IMR-90 (cell line): Measurements from ENCODE around the gene ARNT2. TPM values are rescaled to one million over a fixed set of nuclear protein-coding genes. Genes with fewer than 3 reads are reported as not detected.

ENCODE experiments used
- ATAC-seq: fragments of 200-7000 bp; cut with Tn5 transposase; 2 replicates; pipeline ENCODE4 v1.9.1; 2020; ENCODE audit warnings: low read depth, mild to moderate bottlenecking, moderate library complexity
- BruUV-seq: library from RNA; stranded (reverse); fragments of 400-500 nt; replicated peaks from 2 replicates; lab custom pipeline; 2021; lab: Mats Ljungman, UMichigan
- CTCF ChIA-PET: fragments of 300-600 bp; formaldehyde crosslinking; extraction: SDS; loops from one replicate; lab custom pipeline; 2021; ENCODE audit warnings: antibody characterized with exemption; lab: Yijun Ruan, JAX
- POLR2A ChIA-PET: fragments of 300-600 bp; sonication (Branson Sonifier 250); formaldehyde crosslinking; loops from one replicate; lab custom pipeline; 2022; ENCODE audit warnings: antibody characterized with exemption; ENCODE audit not compliant: unreplicated experiment; lab: Charles Lee
- DNase-seq: peaks from one replicate; pipeline ENCODE4 v3.0.0; 2013
- H2AFZ ChIP-seq: replicated peaks from 2 replicates; pipeline ENCODE3; 2013; ENCODE audit warnings: low read length, mild to moderate bottlenecking; ENCODE audit not compliant: poor library complexity
- H2AK5ac ChIP-seq: 2 replicates; pipeline ENCODE4 v1.6.1; 2013; ENCODE audit warnings: low read depth, low read length, inconsistent platforms
- H2AK9ac ChIP-seq: replicated peaks from 2 replicates; pipeline ENCODE3; 2013; ENCODE audit warnings: mild to moderate bottlenecking, low read depth, low read length, moderate library complexity; ENCODE audit not compliant: poor library complexity
- H2BK120ac ChIP-seq: 2 replicates; pipeline ENCODE4 v1.6.1; 2013; ENCODE audit warnings: low read depth, low read length, inconsistent platforms
- H2BK15ac ChIP-seq: 3 replicates; pipeline ENCODE4 v1.6.1; 2013; ENCODE audit warnings: low read depth, low read length, inconsistent platforms
- H2BK20ac ChIP-seq: 2 replicates; pipeline ENCODE4 v1.6.1; 2013; ENCODE audit warnings: low read depth, mild to moderate bottlenecking, inconsistent platforms, low read length, moderate library complexity
- H2BK5ac ChIP-seq: 2 replicates; pipeline ENCODE4 v1.6.1; 2013; ENCODE audit warnings: mild to moderate bottlenecking, low read depth, low read length, inconsistent platforms; ENCODE audit not compliant: poor library complexity, severe bottlenecking
- H3K14ac ChIP-seq: replicated peaks from 2 replicates; pipeline ENCODE4 v1.6.1; 2013; ENCODE audit warnings: low read depth, low read length, inconsistent platforms
- H3K18ac ChIP-seq: 2 replicates; pipeline ENCODE4 v1.6.1; 2013; ENCODE audit warnings: low read depth, low read length, control low read depth
- H3K23ac ChIP-seq: 2 replicates; pipeline ENCODE4 v1.6.1; 2013; ENCODE audit warnings: low read depth, low read length, inconsistent platforms
- H3K27ac ChIP-seq: 2 replicates; pipeline ENCODE4 v1.5.1; 2013; ENCODE audit warnings: mild to moderate bottlenecking, control low read depth, low read length; ENCODE audit not compliant: insufficient read depth
- H3K27me3 ChIP-seq: 2 replicates; pipeline ENCODE4 v1.6.1; 2013; ENCODE audit warnings: low read length; ENCODE audit not compliant: control insufficient read depth, insufficient read depth
- H3K36me3 ChIP-seq: 2 replicates; pipeline ENCODE4 v1.6.1; 2013; ENCODE audit warnings: low read length, mixed read lengths; ENCODE audit not compliant: control insufficient read depth, insufficient read depth
- H3K4ac ChIP-seq: 2 replicates; pipeline ENCODE4 v1.6.1; 2013; ENCODE audit warnings: low read depth, low read length, inconsistent platforms
- H3K4me1 ChIP-seq: 2 replicates; pipeline ENCODE4 v1.6.1; 2013; ENCODE audit warnings: low read length, mixed read lengths; ENCODE audit not compliant: control insufficient read depth, insufficient read depth
- H3K4me2 ChIP-seq: 2 replicates; pipeline ENCODE4 v1.6.1; 2013; ENCODE audit warnings: low read depth, mild to moderate bottlenecking, control low read depth, low read length, moderate library complexity
- H3K4me3 ChIP-seq: 2 replicates; pipeline ENCODE4 v1.5.1; 2013; ENCODE audit warnings: low read depth, mild to moderate bottlenecking, control low read depth, low read length, moderate library complexity; ENCODE audit not compliant: insufficient read depth
- H3K56ac ChIP-seq: 2 replicates; pipeline ENCODE4 v1.6.1; 2013; ENCODE audit warnings: low read length, inconsistent platforms; ENCODE audit not compliant: insufficient read depth; ENCODE audit errors: extremely low read depth
- H3K79me1 ChIP-seq, 2 experiments: 2 replicates each; pipeline ENCODE4 v1.6.1; 2013; ENCODE audit warnings: low read length in 2 of 2, inconsistent platforms in 1 of 2, low read depth in 1 of 2
- H3K9ac ChIP-seq: 2 replicates; pipeline ENCODE4 v1.6.1; 2013; ENCODE audit warnings: low read depth, low read length, control low read depth
- H3K9me1 ChIP-seq: 2 replicates; pipeline ENCODE4 v1.6.1; 2013; ENCODE audit warnings: low read length, inconsistent platforms; ENCODE audit not compliant: insufficient read depth
- H3K9me3 ChIP-seq: 2 replicates; pipeline ENCODE4 v1.6.1; 2013; ENCODE audit warnings: low read length; ENCODE audit not compliant: control insufficient read depth, insufficient read depth
- H4K20me1 ChIP-seq: 2 replicates; pipeline ENCODE4 v1.6.1; 2013; ENCODE audit warnings: low read length, inconsistent platforms; ENCODE audit not compliant: insufficient read depth
- H4K5ac ChIP-seq: 2 replicates; pipeline ENCODE4 v1.6.1; 2013; ENCODE audit warnings: mild to moderate bottlenecking, low read depth, low read length, control low read depth
- H4K8ac ChIP-seq, 2 experiments: 2 replicates each; pipeline ENCODE4 v1.6.1; 2013; ENCODE audit warnings: low read depth in 2 of 2, low read length in 2 of 2, control low read depth in 1 of 2, inconsistent platforms in 1 of 2
- H4K91ac ChIP-seq: 2 replicates; pipeline ENCODE4 v1.6.1; 2013; ENCODE audit warnings: low read depth, low read length, inconsistent platforms; ENCODE audit not compliant: insufficient read depth
- CEBPB ChIP-seq: IDR thresholded peaks from 2 replicates; pipeline ENCODE4 v1.6.1; 2012; ENCODE audit warnings: low read depth, low read length, improper control_type of control experiment
- CTCF ChIP-seq: conservative IDR thresholded peaks from 2 replicates; pipeline ENCODE4 v1.5.1; 2012; ENCODE audit warnings: mild to moderate bottlenecking, low read depth, low read length, improper control_type of control experiment
- ELK1 ChIP-seq: fragments of 150-350 bp; IDR thresholded peaks from 2 replicates; pipeline ENCODE4 v1.6.1; 2016; ENCODE audit warnings: low read depth, mild to moderate bottlenecking, low read length, moderate library complexity, borderline replicate concordance
- FOS ChIP-seq: fragments of 150-350 bp; IDR thresholded peaks from 2 replicates; pipeline ENCODE4 v1.6.1; 2016; ENCODE audit warnings: low read depth, low read length
- MAFK ChIP-seq: IDR thresholded peaks from 2 replicates; pipeline ENCODE4 v1.6.1; 2012; ENCODE audit warnings: low read depth, low read length, improper control_type of control experiment
- RCOR1 ChIP-seq: IDR thresholded peaks from 2 replicates; pipeline ENCODE4 v1.6.1; 2012; ENCODE audit warnings: mild to moderate bottlenecking, low read length, improper control_type of control experiment; ENCODE audit not compliant: insufficient replicate concordance
- SMC3 ChIP-seq: fragments of 150-350 bp; IDR thresholded peaks from 2 replicates; pipeline ENCODE4 v1.6.1; 2016; ENCODE audit warnings: low read depth, mild to moderate bottlenecking, antibody characterized with exemption, low read length, moderate library complexity
- WGBS, 2 experiments: methylation state at CpG; one replicate each; pipeline versions ENCODE4 v1.1.5 to v1.1.7; 2013; ENCODE audit warnings: missing lambda C conversion rate in 2 of 2; ENCODE audit not compliant: insufficient read length in 1 of 2; ENCODE audit errors: extremely low coverage in 2 of 2; 5-methylcytosine and 5-hydroxymethylcytosine counted together
- dilution Hi-C: fragments of 300-500 bp; cut with HindIII; formaldehyde crosslinking; loops from one replicate; pipeline ENCODE4 v1.14.3; 2018; ENCODE audit warnings: low sequenced_read_pairs; ENCODE audit not compliant: unreplicated experiment
- in situ Hi-C: fragments of 300-500 bp; cut with MboI; formaldehyde crosslinking; loops from 3 replicates; pipeline ENCODE4 v1.14.3; 2019; ENCODE audit warnings: low sequenced_read_pairs, inconsistent platforms, mixed read lengths
- intact Hi-C: fragments of 100-400 bp; cut with micrococcal nuclease; formaldehyde crosslinking; loops from 2 replicates; pipeline ENCODE4 v1.10.0; 2022
- polyA plus RNA-seq, 3 experiments: library from polyadenylated mRNA; depleted of rRNA; stranded (reverse); fragments of >200 nt; gene quantifications; 2 replicates each; pipeline ENCODE4 v1.2.3, GENCODE V29; 2012; ENCODE audit warnings: low replicate concordance in 1 of 3
- total RNA-seq: library from RNA; depleted of rRNA; stranded (reverse); fragments of >200 nt; gene quantifications from 2 replicates; pipeline ENCODE4 v1.2.3, GENCODE V29; 2012

The ARNT2 gene
- total and polyA plus RNA-seq, 2 of the 4 experiments (the other 2 are of a cell fraction), result 18.2 to 19.0 TPM

DNA sequence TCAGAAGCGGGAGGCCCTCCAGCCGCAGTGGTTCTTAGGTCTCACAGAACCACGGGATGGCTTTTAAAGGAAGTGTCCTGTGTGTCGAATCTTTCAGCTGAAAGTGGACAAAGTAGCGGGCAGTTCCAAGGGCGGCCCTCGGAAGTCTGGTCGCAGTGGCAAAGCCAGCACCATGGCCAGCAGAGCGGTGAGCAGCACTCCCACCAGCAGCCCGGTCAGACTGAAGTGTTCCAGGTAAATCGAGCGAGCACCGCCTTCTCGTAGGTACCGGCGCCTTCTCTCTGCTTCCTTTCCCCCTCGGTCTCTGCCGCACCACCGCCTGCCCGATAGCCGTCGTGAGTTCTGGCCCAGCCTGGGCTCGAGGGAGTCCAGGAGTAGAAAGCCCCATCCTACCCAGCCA lies 187.3 kb downstream of the ARNT2 start:
- intact Hi-C loops (no loop called here), in situ Hi-C loops (no loop called here), dilution Hi-C loops (no loop called here)
- ChIA-PET POLR2A (no interaction called here), CTCF (no interaction called here)
- no peak overlapping the region for H3K56ac ChIP-seq
- H3K23ac ChIP-seq, result no peak overlapping the region
- no peaks in the 10 kb centered on the region for H4K20me1 ChIP-seq
- H3K14ac ChIP-seq, result no peak overlapping the region
- no peak overlapping the region for H3K9ac ChIP-seq
- H3K4me2 ChIP-seq, result no peak overlapping the region
- H2BK15ac ChIP-seq, result peak overlapping the region; percentile 78; the same call in 1 of the 3 replicates
- H3K4me1 ChIP-seq, result peaks cover 28% of the 10 kb centered on the region
- H2AFZ ChIP-seq, result no peak overlapping the region
- TF ChIP-seq ELK1 (no peak), RCOR1 (no peak), MAFK (no peak), FOS (no peak), CTCF (no peak), CEBPB (no peak), SMC3 (no peak)
- peaks cover 32% of the 10 kb centered on the region for H3K9me1 ChIP-seq
- no peaks in the 10 kb centered on the region for H3K27me3 ChIP-seq
- DNase-seq (no peak), ATAC-seq (no peak)
- H3K27ac ChIP-seq, result no peak overlapping the region; the same call in 1 of the 2 replicates
- peak overlapping the region; percentile 24; the same call in 1 of the 2 replicates for H4K91ac ChIP-seq
- peak overlapping the region; percentile 68 for H2BK20ac ChIP-seq
- H4K8ac ChIP-seq, result no peak overlapping the region; a peak in 1 of 4 replicates
- no peak overlapping the region for H3K18ac ChIP-seq
- H3K9me3 ChIP-seq, result no peaks in the 10 kb centered on the region
- peaks cover 37% of the 10 kb centered on the region for H3K36me3 ChIP-seq
- peaks cover 0 to 26% of the 10 kb centered on the region in 2 experiments; a peak in 3 of 4 replicates for H3K79me1 ChIP-seq
- WGBS, 2 experiments, result 98% methylated on average over 7 of the region's 23 CpGs; no CpG with 5 or more reads in 1 of the 2 experiments
- no TSS peak for BruUV-seq
- H2BK120ac ChIP-seq, result peak overlapping the region; percentile 98; the same call in 1 of the 2 replicates
- H3K4me3 ChIP-seq, result no peak overlapping the region
- no peak overlapping the region for H2AK9ac ChIP-seq
- H2AK5ac ChIP-seq, result peak overlapping the region; percentile 74
- no peak overlapping the region for H2BK5ac ChIP-seq
- peak overlapping the region; percentile 81 for H3K4ac ChIP-seq
- no peak overlapping the region for H4K5ac ChIP-seq
